CD8-positive, alpha-beta memory T cell (primary cell): ENCODE results near the gene LPP. TPM values are rescaled to one million over a fixed set of nuclear protein-coding genes. Genes with fewer than 3 reads are reported as not detected.

ENCODE experiments used
- CTCF ChIA-PET: fragments of 350-600 bp; sonication (Branson Sonifier 250); formaldehyde crosslinking; loops from one replicate; lab custom pipeline; 2021; ENCODE audit warnings: antibody characterized with exemption; lab: Charles Lee
- POLR2A ChIA-PET: fragments of 350-600 bp; sonication (Branson Sonifier 250); formaldehyde crosslinking; loops from one replicate; lab custom pipeline; 2021; ENCODE audit warnings: antibody characterized with exemption; lab: Charles Lee
- DNase-seq, 5 donors: peaks; one replicate each; pipeline versions ENCODE4 v3.0.0 to v3.0.0-alpha.2; 2020 to 2022; ENCODE audit warnings: mixed read lengths in 1 of 5
- H3K27ac ChIP-seq: one replicate; pipeline ENCODE4 v1.7.0; 2013; ENCODE audit warnings: low read depth, mild to moderate bottlenecking, low read length, moderate library complexity
- H3K27me3 ChIP-seq: 2 replicates; pipeline ENCODE4 v1.7.0; 2013; ENCODE audit warnings: low read length, mild to moderate bottlenecking; ENCODE audit not compliant: insufficient read depth, poor library complexity, severe bottlenecking
- H3K36me3 ChIP-seq: 2 replicates; pipeline ENCODE4 v1.7.0; 2013; ENCODE audit warnings: mild to moderate bottlenecking, low read length, moderate library complexity; ENCODE audit not compliant: insufficient read depth
- H3K4me1 ChIP-seq: 2 replicates; pipeline ENCODE4 v1.7.0; 2013; ENCODE audit warnings: mild to moderate bottlenecking, low read length, moderate library complexity; ENCODE audit not compliant: insufficient read depth
- H3K4me3 ChIP-seq: 2 replicates; pipeline ENCODE4 v1.7.0; 2013; ENCODE audit warnings: mild to moderate bottlenecking, low read length
- H3K9me3 ChIP-seq: 2 replicates; pipeline ENCODE4 v1.7.0; 2013; ENCODE audit warnings: mild to moderate bottlenecking, low read length
- H3K27ac Mint-ChIP-seq, 8 donors: one replicate each; pipeline ENCODE4 v1.8.0; 2020 to 2021; ENCODE audit warnings: mixed read lengths in 8 of 8, mild to moderate bottlenecking in 6 of 8, inconsistent platforms in 3 of 8, moderate library complexity in 3 of 8
- H3K27me3 Mint-ChIP-seq, 2 donors: one replicate each; pipeline ENCODE4 v1.8.0; 2020 to 2021; ENCODE audit warnings: mixed read lengths in 2 of 2, mild to moderate bottlenecking in 1 of 2, moderate library complexity in 1 of 2
- H3K36me3 Mint-ChIP-seq, 3 donors: one replicate each; pipeline ENCODE4 v1.8.0; 2020 to 2021; ENCODE audit warnings: mixed read lengths in 3 of 3, inconsistent platforms in 1 of 3, mild to moderate bottlenecking in 1 of 3
- H3K4me1 Mint-ChIP-seq, 3 donors: one replicate each; pipeline ENCODE4 v1.8.0; 2020 to 2021; ENCODE audit warnings: mixed read lengths in 3 of 3, inconsistent platforms in 1 of 3, mild to moderate bottlenecking in 1 of 3
- H3K4me3 Mint-ChIP-seq, 7 donors: one replicate each; pipeline ENCODE4 v1.8.0; 2020 to 2021; ENCODE audit warnings: mixed read lengths in 7 of 7, mild to moderate bottlenecking in 6 of 7, moderate library complexity in 4 of 7, inconsistent platforms in 2 of 7
- H3K9me3 Mint-ChIP-seq, 5 donors: one replicate each; pipeline ENCODE4 v1.8.0; 2020 to 2022; ENCODE audit warnings: mixed read lengths in 5 of 5, mild to moderate bottlenecking in 3 of 5, moderate library complexity in 2 of 5, inconsistent platforms in 1 of 5
- polyA plus RNA-seq: library from polyadenylated mRNA; unstranded; fragments of 300-500 nt; fragmentation: Illumina TruSeq; gene quantifications from one replicate; pipeline ENCODE4 v1.2.3, GENCODE V29; 2021
- total RNA-seq, 2 experiments: library from RNA; stranded (reverse); gene quantifications; one replicate each; pipeline ENCODE4 v1.2.3, GENCODE V29; 2021

The LPP gene
- total and polyA plus RNA-seq, 3 experiments from 2014 or later: 13.4 to 23.5 (median 18.0) TPM

DNA sequence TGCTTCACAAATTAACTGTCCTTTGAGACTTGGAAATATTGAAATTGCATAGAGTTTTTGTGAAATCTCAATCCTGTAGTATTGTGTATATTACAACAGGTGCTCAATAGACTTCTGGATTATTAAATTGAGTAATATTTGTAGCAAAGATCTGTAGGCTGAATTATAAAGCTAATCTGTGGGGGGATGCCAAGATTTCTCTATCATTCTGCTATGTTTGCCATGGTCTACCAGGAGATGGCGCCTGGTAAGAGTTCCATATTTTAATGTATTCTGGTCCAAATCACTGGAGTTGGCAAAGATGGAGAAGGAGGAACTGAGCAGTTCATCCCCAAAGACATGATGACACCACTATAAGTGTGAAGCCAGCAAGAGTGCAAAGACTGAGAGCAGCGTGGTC is 676.9 kb downstream of the LPP start:
- H3K27me3 Mint-ChIP-seq: no peaks in the 10 kb centered on the region
- no peaks in the 10 kb centered on the region for H3K27me3 ChIP-seq
- no peak overlapping the region for H3K4me3 Mint-ChIP-seq
- DNase-seq: no peak
- CTCF ChIA-PET: interaction anchor here (0.6 kb wide), 1 partner anchor 328 kb away, joined by 3 read pairs; no protein-coding TSS in a partner anchor
- POLR2A ChIA-PET: interaction anchor here (1.0 kb wide), 1 partner anchor 1088 kb away, joined by 3 read pairs; no protein-coding TSS in a partner anchor
- no peaks in the 10 kb centered on the region for H3K36me3 ChIP-seq
- peaks cover 9% of the 10 kb centered on the region for H3K4me1 ChIP-seq
- peaks cover 14 to 17% (median 17%) of the 10 kb centered on the region in 3 donors for H3K4me1 Mint-ChIP-seq
- H3K9me3 ChIP-seq: no peaks in the 10 kb centered on the region
- H3K4me3 ChIP-seq: no peak overlapping the region
- H3K27ac Mint-ChIP-seq: peak overlapping the region in 1 of 8 donors; percentile 24
- peaks cover 0 to 4% (median 0%) of the 10 kb centered on the region in 3 donors for H3K36me3 Mint-ChIP-seq
- no peaks in the 10 kb centered on the region for H3K9me3 Mint-ChIP-seq
- H3K27ac ChIP-seq: no peak overlapping the region

DNA sequence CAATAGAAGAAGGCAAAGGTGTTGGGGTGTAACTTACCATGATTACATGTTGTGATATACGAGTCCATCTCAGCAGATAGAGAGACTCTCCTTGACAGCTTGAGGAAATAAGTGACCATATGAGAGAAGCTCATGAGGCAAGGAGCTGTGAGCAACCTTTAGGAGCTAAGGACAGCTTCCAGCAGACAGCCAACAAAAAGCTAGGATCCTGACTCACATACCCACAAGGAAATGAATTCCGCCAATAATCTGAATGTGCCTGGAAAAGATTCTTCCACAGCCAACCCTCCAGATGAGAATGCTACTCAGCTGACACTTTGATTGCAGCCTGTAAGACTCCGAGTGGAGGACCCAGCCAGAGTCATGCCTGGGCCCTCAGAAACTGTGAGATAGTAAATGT is 678.2 kb downstream of the LPP start:
- H3K9me3 ChIP-seq: no peaks in the 10 kb centered on the region
- no peaks in the 10 kb centered on the region for H3K36me3 ChIP-seq
- no peaks in the 10 kb centered on the region for H3K27me3 ChIP-seq
- no peak overlapping the region for H3K4me3 Mint-ChIP-seq
- peaks cover 0 to 4% (median 0%) of the 10 kb centered on the region in 3 donors for H3K36me3 Mint-ChIP-seq
- peaks cover 9% of the 10 kb centered on the region for H3K4me1 ChIP-seq
- no peak for DNase-seq
- ChIA-PET CTCF (no interaction called here), POLR2A (no interaction called here)
- H3K27ac Mint-ChIP-seq: peak overlapping the region in 1 of 8 donors; percentile 9
- H3K27ac ChIP-seq: no peak overlapping the region
- no peaks in the 10 kb centered on the region for H3K9me3 Mint-ChIP-seq
- H3K27me3 Mint-ChIP-seq: no peaks in the 10 kb centered on the region
- no peak overlapping the region for H3K4me3 ChIP-seq
- H3K4me1 Mint-ChIP-seq: peaks cover 14 to 17% (median 17%) of the 10 kb centered on the region in 3 donors

DNA sequence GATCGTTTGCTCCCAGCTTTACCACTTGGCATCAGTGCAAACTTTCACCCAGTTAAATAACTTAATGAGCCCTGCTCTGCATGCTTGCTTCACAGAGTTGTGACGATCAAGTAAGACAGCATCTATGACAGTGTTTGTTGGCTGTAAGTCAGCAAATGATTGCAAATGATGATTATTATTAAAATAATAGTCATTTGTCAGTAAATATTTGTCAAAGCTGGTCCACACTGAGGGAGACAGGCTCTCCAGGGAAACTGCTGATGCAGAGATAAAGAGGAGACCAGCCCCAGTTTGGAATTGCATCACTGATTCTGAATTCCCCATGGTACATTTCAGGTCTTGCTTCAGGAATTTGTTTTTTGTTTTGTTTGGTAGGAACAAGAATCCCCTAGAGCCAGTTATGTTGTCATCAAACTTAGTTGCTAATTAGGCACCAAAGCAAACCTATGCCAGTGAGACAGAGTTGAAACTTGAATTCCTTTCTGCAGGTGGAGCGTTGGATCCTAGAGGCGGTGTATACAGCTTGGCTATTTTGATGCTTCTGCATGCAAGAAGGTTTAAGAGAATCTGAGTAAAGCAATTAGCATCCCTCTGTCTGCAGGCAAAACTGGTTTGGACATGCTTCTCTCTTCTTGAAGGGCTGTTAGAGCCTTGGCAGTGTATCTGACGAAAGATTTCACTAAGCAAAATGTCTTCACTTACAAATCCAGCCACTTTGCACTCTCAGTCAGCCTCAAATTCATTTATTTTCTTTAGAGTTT is 679.2 kb downstream of the LPP start:
- Mint-ChIP-seq H3K27me3 (no peaks in the 10 kb centered on the region), H3K4me3 (no peak overlapping the region), H3K4me1 (peaks cover 14 to 17% (median 17%) of the 10 kb centered on the region in 3 donors), H3K36me3 (peaks cover 0 to 13% (median 0%) of the 10 kb centered on the region in 3 donors), H3K9me3 (no peaks in the 10 kb centered on the region), H3K27ac (peak overlapping the region in 1 of 8 donors; percentile 9)
- ChIA-PET POLR2A (no interaction called here), CTCF (no interaction called here)
- no peaks in the 10 kb centered on the region for H3K36me3 ChIP-seq
- no peaks in the 10 kb centered on the region for H3K27me3 ChIP-seq
- H3K4me3 ChIP-seq: no peak overlapping the region
- no peak overlapping the region for H3K27ac ChIP-seq
- DNase-seq: no peak
- H3K4me1 ChIP-seq: peaks cover 9% of the 10 kb centered on the region
- no peaks in the 10 kb centered on the region for H3K9me3 ChIP-seq

DNA sequence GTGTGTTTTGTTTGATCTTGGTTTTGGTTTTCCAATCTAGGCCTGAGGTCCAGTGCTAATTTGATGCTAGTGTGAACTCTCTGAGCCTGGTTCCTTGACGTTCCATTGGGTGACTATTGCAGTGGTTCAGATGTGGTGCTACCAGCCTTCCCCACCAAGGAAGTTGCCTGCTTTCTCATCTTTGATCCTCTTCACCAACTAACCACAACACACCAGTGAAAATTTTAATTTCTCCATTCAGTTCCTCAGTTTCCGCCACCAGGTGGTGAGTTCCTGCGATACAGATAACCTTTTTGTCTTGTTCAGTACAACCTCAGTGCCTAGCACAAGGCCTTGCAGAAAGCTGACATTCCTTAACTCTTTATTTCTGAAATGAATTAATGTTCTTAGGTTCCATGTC is 680.4 kb downstream of the LPP start:
- peak in 2 of 5 donors; percentile 1 to 7 for DNase-seq
- POLR2A ChIA-PET: no interaction called here
- H3K9me3 Mint-ChIP-seq: peaks cover 0 to 4% (median 0%) of the 10 kb centered on the region in 5 donors
- H3K4me1 Mint-ChIP-seq: peaks cover 14 to 17% (median 17%) of the 10 kb centered on the region in 3 donors
- Histone ChIP-seq H3K4me3 (no peak overlapping the region), H3K4me1 (peaks cover 9% of the 10 kb centered on the region), H3K27me3 (no peaks in the 10 kb centered on the region), H3K9me3 (no peaks in the 10 kb centered on the region), H3K27ac (no peak overlapping the region), H3K36me3 (no peaks in the 10 kb centered on the region)
- no peak overlapping the region for H3K27ac Mint-ChIP-seq
- H3K36me3 Mint-ChIP-seq: peaks cover 0 to 21% (median 0%) of the 10 kb centered on the region in 3 donors
- H3K27me3 Mint-ChIP-seq: peaks cover 0 to 2% of the 10 kb centered on the region in 2 donors
- CTCF ChIA-PET: interaction anchor here (0.9 to 1.6 kb wide), 2 partner anchors 310 to 1094 kb away, joined by 3 to 10 read pairs; no protein-coding TSS in a partner anchor
- H3K4me3 Mint-ChIP-seq: no peak overlapping the region

DNA sequence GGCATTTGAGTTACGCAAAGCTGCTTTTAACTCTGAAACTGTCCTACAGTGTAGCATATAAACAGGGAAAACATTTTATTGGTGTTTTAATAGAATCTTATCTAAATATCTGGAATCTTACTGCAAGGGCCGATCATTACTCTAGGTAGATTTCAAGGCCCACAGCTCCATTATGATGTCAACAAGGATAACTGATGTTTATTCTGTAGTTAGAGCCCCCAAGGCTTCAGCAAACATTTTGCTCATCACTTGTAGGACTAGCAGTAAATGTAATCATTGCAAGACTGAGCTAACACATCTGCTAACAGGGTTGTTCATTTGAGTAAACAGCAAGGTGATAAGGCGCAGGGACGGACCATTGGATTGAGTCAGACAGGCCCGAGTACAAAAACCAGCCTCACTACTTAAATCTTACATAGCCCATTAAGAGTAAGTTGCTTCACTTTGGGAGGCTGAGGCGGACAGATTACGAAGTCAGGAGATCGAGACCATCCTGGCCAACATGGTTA is 685.3 kb downstream of the LPP start:
- Histone ChIP-seq H3K27ac (no peak overlapping the region), H3K27me3 (no peaks in the 10 kb centered on the region), H3K4me1 (peaks cover 3% of the 10 kb centered on the region), H3K4me3 (no peak overlapping the region), H3K9me3 (no peaks in the 10 kb centered on the region), H3K36me3 (no peaks in the 10 kb centered on the region)
- ChIA-PET CTCF (no interaction called here), POLR2A (no interaction called here)
- H3K27me3 Mint-ChIP-seq: peaks cover 0 to 2% of the 10 kb centered on the region in 2 donors
- DNase-seq: no peak
- H3K4me3 Mint-ChIP-seq: no peak overlapping the region
- H3K4me1 Mint-ChIP-seq: peaks cover 6 to 7% (median 7%) of the 10 kb centered on the region in 3 donors
- peaks cover 0 to 4% (median 0%) of the 10 kb centered on the region in 5 donors for H3K9me3 Mint-ChIP-seq
- peaks cover 0 to 21% (median 0%) of the 10 kb centered on the region in 3 donors for H3K36me3 Mint-ChIP-seq
- no peak overlapping the region for H3K27ac Mint-ChIP-seq

DNA sequence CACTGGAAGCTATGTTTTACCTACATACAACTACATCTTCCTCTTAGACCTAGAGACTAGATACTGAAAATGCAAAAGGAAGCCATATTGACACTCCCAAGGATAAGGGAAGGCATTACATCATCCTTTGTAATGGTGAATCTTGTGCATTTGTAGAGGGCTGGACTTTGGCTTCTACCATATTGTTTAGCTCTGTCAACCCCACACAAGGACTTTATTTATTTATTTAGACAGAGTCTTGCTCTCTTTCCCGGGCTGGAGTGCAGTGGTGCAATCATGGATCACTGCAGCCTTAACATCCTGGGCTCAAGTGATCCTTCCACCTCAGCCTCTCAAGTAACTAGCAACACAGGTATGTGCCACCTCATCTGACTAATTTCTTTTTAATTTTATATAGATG is 686.3 kb downstream of the LPP start:
- Histone ChIP-seq H3K4me3 (no peak overlapping the region), H3K27me3 (no peaks in the 10 kb centered on the region), H3K27ac (no peak overlapping the region), H3K4me1 (no peaks in the 10 kb centered on the region), H3K9me3 (no peaks in the 10 kb centered on the region), H3K36me3 (no peaks in the 10 kb centered on the region)
- Mint-ChIP-seq H3K36me3 (peaks cover 0 to 17% (median 0%) of the 10 kb centered on the region in 3 donors), H3K27ac (no peak overlapping the region), H3K4me3 (no peak overlapping the region), H3K4me1 (no peaks in the 10 kb centered on the region), H3K9me3 (peaks cover 0 to 4% (median 0%) of the 10 kb centered on the region in 5 donors), H3K27me3 (peaks cover 0 to 2% of the 10 kb centered on the region in 2 donors)
- ChIA-PET POLR2A (no interaction called here), CTCF (no interaction called here)
- no peak for DNase-seq

DNA sequence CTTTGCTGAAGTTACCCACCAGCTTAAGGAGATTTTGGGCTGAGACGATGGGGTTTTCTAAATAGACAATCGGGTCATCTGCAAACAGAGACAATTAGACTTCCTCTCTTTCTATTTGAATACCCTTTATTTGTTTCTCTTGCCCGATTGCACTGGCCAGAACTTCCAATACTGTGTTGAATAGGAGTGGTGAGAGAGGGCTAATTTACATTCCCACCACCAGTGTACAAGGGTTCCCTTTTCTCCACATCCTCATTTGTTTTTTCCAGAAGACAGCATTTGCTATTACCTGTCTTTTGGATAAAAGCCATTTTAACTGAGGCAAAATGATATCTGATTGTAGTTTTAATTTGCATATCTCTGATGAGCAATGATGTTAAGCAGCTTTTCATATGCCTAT is 687.9 kb downstream of the LPP start:
- H3K27me3 ChIP-seq: no peaks in the 10 kb centered on the region
- ChIA-PET POLR2A (no interaction called here), CTCF (no interaction called here)
- H3K4me1 ChIP-seq: no peaks in the 10 kb centered on the region
- Mint-ChIP-seq H3K4me3 (no peak overlapping the region), H3K27ac (peak overlapping the region in 1 of 8 donors; percentile 11), H3K36me3 (peaks cover 0 to 17% (median 0%) of the 10 kb centered on the region in 3 donors), H3K27me3 (peaks cover 0 to 2% of the 10 kb centered on the region in 2 donors), H3K4me1 (no peaks in the 10 kb centered on the region), H3K9me3 (peaks cover 0 to 4% (median 0%) of the 10 kb centered on the region in 5 donors)
- no peak overlapping the region for H3K4me3 ChIP-seq
- no peak overlapping the region for H3K27ac ChIP-seq
- H3K9me3 ChIP-seq: no peaks in the 10 kb centered on the region
- no peak for DNase-seq
- H3K36me3 ChIP-seq: no peaks in the 10 kb centered on the region

DNA sequence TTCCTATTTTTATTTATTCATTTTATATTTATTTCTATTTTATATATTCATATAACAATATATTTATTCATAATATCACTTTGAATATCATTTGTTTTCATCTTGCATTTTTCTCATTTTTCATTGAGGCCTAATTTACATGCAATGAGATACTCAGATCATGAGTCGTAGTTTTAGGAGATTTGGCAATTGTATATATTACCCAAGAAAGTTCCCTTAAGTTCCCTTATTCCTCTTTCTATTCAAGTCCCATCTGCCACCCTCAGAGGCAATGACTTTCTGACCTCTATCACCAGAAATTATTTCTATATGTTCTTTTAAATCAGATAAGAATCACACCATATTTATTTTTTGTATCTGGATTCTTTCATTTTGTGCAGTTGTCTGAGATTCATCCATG is 688.7 kb downstream of the LPP start:
- no peak for DNase-seq
- H3K36me3 Mint-ChIP-seq: peaks cover 0 to 13% (median 2%) of the 10 kb centered on the region in 3 donors

More for the DNA sequence above, 688.7 kb downstream of the LPP start:
- no peaks in the 10 kb centered on the region for H3K36me3 ChIP-seq
- no peaks in the 10 kb centered on the region for H3K9me3 ChIP-seq
- H3K4me3 ChIP-seq: no peak overlapping the region
- CTCF ChIA-PET: no interaction called here
- peaks cover 0 to 4% (median 0%) of the 10 kb centered on the region in 5 donors for H3K9me3 Mint-ChIP-seq
- no peaks in the 10 kb centered on the region for H3K27me3 ChIP-seq
- H3K4me1 ChIP-seq: no peaks in the 10 kb centered on the region
- POLR2A ChIA-PET: no interaction called here
- H3K27ac Mint-ChIP-seq: no peak overlapping the region
- peaks cover 0 to 2% of the 10 kb centered on the region in 2 donors for H3K27me3 Mint-ChIP-seq
- no peak overlapping the region for H3K4me3 Mint-ChIP-seq
- no peak overlapping the region for H3K27ac ChIP-seq
- H3K4me1 Mint-ChIP-seq: no peaks in the 10 kb centered on the region
